HG02938 (cell line): ENCODE measurements around the gene CYP26B1.
A peak's percentile ranks its signal among the peaks of the same experiment; 100 is the strongest.

Experiments
- ATAC-seq: cut with Tn5 transposase; IDR thresholded peaks from one replicate; pipeline ENCODE4 v1.9.1; 2021; ENCODE audit warnings: mild to moderate bottlenecking, moderate library complexity; ENCODE audit not compliant: unreplicated experiment

CYP26B1 gene

GRCh38 chr2:72142570-72143440, 4.9 kb downstream of the CYP26B1 start:
- no peak for ATAC-seq

GRCh38 chr2:72141881-72142451, 5.7 kb downstream of the CYP26B1 start:
- no peak for ATAC-seq

DNA sequence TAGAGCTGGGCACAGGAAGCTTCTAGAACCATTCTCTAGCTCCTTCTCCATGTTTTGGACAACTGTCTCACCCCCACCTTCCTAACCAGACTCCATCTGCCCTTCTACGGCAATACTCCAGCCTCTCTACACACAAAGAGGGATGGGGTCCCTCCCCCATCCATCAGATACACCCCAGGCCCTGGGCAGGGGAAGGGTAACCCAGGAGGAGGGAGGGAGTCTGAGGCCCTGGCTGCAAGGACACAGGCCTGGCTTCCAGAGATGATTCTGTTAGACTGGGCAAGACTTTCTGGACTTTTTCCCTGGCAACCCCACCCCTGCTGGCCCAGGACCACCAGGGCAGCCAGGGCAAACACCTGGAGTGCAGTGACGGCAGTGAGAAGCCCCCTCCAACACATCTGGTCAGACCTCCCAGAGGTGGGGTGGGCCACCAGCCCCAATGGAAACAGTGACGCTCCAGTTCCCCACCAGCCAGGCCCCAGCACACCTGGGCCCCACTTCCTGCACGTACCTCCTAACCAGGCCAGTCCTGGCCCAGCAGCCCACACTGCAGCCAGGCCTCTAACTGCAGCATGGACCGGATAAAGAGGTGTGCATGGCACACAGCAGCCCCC, 6.5 kb downstream of the CYP26B1 start:
- no peak for ATAC-seq

GRCh38 chr2:72140621-72140960, 7.1 kb downstream of the CYP26B1 start:
- ATAC-seq = no peak

DNA sequence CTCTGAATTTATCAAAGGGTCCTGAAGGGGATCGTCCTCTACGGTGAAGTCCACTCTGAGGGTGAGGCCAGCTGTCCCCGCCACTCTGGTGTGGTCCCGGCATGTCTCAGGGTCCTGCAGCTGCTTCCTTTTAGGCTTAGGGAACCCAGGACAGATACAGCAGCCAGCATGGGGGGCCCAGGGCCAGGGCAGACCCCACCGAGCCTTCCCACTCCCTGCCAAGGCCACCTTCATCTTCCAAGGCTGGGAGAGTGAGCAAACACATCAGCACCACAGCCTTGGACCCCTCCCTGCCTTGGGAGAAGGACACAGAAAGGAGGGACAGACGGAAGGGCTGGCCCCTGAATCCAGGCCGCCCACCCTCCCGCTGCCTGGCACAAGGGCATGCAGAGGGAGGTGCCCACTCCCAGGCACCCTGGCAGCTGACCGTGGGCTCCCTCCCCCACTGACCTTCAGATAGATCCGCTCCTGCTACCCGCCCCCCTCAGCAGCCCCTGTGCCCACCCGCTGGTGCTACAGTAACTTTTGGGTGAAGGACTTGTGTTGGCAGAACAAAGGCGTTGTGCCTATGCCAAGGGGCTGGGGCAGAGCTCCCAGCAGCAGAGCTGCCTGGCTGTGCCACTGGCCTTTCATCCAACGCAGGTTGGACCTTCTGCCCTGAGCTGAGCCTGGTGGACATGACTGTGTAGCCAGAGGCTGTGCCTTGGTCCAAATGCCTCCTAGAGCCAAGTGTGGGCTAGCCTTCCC, 7.6 kb downstream of the CYP26B1 start:
- ATAC-seq = no peak

DNA sequence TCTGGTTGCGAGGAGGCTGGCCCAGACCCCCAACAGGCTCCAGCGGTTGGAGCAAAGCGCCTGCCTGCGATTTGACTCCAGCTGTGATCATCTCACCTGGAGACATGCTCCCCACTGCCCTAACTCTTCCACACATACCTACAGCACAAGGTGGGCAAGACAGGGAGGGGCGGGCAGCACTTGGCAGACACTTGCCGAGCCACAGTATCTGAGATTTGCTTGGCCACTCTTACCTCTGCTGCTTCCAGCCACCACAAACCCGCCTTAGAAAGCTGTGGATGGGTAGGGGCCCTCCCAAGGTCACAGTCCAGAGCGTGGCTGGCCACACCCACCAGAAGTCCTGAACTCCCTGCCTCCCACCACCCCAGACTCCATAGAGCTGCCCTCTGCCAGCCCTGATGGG, 8.2 kb downstream of the CYP26B1 start:
- no peak for ATAC-seq

DNA sequence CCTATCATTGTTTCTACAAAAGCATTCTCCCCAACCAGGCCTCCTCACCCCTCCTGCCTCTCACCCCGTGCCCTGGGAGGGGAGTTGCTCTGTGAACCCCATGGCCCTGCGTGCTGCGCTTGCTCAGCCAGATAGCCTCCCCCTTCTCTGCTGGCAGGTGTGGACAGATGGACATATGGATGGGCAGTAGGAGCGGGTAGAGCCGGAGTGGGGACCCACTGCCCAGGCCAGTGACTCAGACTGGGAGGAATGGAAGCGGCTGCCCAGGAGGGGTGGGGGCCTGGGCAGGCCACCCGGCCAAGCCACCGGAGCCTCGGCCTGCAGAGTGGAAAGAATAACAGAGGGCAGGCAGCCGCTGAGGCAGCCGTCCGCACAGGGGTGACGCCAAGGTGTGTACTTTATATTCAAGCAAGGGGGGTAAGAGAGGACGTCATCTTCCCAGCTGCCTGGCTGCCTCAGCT, 8.7 kb downstream of the CYP26B1 start:
- ATAC-seq = no peak

DNA sequence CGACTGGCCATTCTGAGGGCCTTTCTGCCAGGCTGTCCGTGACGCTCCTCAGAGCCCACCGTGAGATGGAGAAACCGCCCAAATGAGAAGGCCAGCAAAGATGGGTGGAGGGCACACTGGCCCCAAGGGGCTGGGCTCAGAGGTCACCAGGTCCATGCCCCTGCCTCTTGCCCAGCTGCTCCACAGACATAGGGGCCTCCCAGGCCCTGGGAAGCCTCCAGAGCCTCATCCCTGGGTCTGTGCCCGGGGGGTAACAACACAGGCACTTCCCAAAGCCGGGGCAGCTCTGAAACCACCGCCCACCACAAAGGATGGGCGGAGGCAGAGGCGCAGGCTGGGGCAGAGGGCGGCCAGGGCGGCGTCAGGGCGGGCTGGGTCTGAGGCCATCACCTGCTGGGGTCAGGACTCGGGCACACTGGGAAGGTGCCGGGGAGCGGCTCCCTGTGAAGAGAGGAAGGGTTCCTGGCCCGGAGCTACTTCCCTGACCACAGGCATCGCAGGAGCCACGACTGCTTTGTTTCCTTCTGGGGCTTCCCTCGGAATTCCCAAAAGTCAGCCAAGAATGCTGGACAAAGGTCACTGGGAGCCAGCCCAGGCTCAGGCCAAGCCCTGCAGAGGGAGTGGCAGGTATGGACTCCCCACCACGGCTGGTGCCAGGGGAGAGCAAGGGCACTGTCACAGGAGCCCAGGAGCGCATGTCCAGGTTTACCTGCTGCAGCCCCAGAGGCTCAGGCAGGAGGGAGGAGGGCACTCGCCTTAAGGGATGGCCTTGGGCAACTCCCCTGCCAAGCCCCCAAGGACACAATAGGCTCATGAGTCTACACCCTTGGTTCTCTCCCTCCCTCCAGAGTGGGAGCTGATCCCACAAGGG, 9.4 kb downstream of the CYP26B1 start:
- ATAC-seq = no peak

DNA sequence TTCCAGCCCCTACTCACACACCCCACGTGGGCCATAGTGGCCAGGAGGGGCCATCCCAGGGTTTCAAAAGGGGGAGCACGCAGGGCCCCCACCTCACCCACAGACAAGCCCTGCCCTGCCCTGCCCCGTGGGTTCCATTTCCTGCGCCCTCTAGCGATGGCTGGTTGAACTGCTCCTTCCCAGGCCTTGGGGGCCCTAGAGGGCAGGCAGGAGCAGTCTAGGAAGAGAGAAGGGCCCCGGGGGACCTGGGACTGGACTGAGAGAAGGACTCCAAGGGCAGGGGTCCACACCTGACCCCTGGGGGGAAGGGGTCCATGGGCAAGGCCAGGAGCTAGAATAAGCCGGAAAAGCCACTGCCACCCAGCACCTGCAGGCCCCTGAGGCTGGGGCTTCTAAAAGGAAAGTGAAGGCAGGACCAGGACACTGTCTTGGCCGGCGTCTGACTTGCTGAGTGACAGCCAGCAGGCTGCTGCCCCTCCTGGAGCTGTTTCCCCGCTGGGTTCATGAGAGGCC, 10.1 kb downstream of the CYP26B1 start:
- ATAC-seq = peak; percentile 83

- ATAC-seq = peak; percentile 18
Measured at GRCh38 chr2:72136933-72137497, 10.6 kb downstream of the CYP26B1 start.

- no peak for ATAC-seq
Measured at GRCh38 chr2:72136331-72136730, 11.3 kb downstream of the CYP26B1 start.

DNA sequence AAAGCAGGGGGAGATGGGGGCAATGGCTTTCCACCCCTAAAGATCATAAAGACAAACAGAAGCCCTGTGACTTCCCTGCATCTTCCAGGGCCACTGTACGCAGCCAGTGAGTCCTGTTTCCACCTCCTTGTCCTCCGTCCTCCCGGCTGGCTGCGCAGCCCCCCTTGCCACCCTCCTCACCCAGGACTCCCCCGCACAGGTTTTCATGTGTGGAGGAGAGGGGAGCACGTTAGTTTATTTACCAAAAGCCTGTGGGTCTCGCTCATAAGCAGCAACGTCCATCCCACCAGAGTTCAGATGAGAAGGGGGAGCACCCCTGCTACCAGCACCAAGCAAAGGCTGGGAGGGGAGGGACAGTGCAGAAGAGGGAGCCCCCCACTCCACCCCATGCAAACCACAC, 11.7 kb downstream of the CYP26B1 start:
- no peak for ATAC-seq

GRCh38 chr2:72134997-72135800, 12.5 kb downstream of the CYP26B1 start:
- no peak for ATAC-seq

- no peak for ATAC-seq
Measured at GRCh38 chr2:72134408-72134996, 13.2 kb downstream of the CYP26B1 start.

GRCh38 chr2:72133721-72134407, 13.8 kb downstream of the CYP26B1 start:
- ATAC-seq = no peak

DNA sequence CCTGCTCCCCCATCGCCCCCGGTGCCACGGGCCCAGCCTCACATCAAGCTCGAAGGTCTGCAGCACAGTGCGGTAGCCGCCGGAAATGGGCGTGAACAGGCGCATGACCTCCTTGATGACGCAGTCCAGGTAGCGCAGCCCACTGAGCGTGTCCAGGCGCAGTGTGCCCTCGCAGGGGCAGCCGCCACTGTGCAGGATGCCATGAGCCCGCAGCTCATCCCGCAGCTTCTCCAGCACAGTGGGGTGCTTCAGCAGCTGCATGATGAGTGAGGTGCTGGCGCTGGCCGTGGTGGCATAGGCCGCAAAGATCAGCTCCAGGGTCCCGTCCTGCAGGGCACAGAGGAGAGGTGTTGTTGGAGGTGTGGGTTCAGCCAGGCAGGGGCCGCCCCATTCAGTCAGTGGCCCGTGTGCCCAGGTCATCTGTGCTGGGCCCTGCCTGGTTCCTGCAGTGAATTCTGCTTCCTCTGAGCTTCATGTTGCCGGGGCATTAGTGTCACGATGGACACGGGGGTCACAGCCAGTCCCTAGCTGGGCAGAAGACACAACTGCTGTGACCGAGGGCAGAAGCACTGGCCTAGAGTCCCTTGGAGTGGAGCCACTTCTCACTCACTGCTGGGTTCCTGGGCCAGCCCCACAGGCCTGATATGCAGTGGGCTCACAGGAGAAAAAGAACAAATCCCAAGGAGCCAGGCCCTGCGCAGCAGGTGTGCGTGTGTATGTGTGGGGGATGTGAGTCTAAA, 14.5 kb downstream of the CYP26B1 start:
- no peak for ATAC-seq
